ENCODE results near the gene NALCN. TPM values are rescaled to one million over a fixed set of nuclear protein-coding genes. Genes with fewer than 3 reads are reported as not detected.

NALCN gene
- total and polyA plus RNA-seq, 4 experiments from 2014 or later: not detected

DNA sequence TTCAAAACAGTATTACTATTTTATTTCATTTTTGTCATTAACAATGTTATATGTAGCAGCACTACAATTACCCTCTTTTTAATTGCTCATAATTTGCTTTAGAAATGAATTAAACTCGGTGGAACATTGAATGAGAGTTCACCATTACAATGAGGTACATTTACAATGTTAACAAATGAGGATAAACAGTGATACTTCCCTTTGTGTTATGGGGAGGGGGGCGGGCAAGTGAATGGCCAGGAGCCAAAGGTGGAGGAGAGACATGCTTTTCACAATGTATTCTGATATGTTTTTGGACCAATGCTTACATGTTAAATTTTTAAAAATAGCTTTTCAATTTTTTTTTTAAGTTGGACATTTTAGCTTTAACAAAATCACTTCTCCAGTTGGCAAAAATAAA, 34.2 kb downstream of the NALCN start:
- POLR2A ChIA-PET (ENCODE audit: partially characterized antibody): no interaction called here
- H3K36me3 ChIP-seq (ENCODE audit: insufficient read depth, low read length): no peaks in the 10 kb centered on the region
- Mint-ChIP-seq H3K4me3 (no peak overlapping the region), H3K36me3 (no peaks in the 10 kb centered on the region), H3K4me1 (no peaks in the 10 kb centered on the region), H3K27ac (no peak overlapping the region), H3K27me3 (peaks cover 0 to 2% of the 10 kb centered on the region in 2 donors), H3K9me3 (peaks cover 0 to 2% (median 0%) of the 10 kb centered on the region in 8 donors)
- no peak for DNase-seq
- H3K27me3 ChIP-seq (ENCODE audit: insufficient read depth, low read length): no peaks in the 10 kb centered on the region
- CTCF ChIA-PET (ENCODE audit: partially characterized antibody): no interaction called here
- intact Hi-C loops (cut with micrococcal nuclease): no loop called here
- H3K4me3 ChIP-seq (ENCODE audit: low read length in 2 of 2): no peak overlapping the region
- H3K4me1 ChIP-seq (ENCODE audit: insufficient read depth, low read length): no peaks in the 10 kb centered on the region
- no peak overlapping the region for H3K27ac ChIP-seq (ENCODE audit: low read depth, low read length)
- H3K9me3 ChIP-seq (ENCODE audit: control insufficient read depth in 1 of 2, low read length in 2 of 2): no peaks in the 10 kb centered on the region

- no peaks in the 10 kb centered on the region for H3K9me3 ChIP-seq (ENCODE audit: control insufficient read depth in 1 of 2, low read length in 2 of 2)
- no peaks in the 10 kb centered on the region for H3K27me3 ChIP-seq (ENCODE audit: insufficient read depth, low read length)
- no peak for DNase-seq
- H3K36me3 ChIP-seq (ENCODE audit: insufficient read depth, low read length): no peaks in the 10 kb centered on the region
- intact Hi-C loops (cut with micrococcal nuclease): no loop called here
- H3K27ac ChIP-seq (ENCODE audit: low read depth, low read length): no peak overlapping the region
- no peaks in the 10 kb centered on the region for H3K4me1 ChIP-seq (ENCODE audit: insufficient read depth, low read length)
- no peak overlapping the region for H3K4me3 ChIP-seq (ENCODE audit: low read length in 2 of 2)
- Mint-ChIP-seq H3K4me3 (no peak overlapping the region), H3K27ac (no peak overlapping the region), H3K36me3 (no peaks in the 10 kb centered on the region), H3K27me3 (peaks cover 0 to 1% of the 10 kb centered on the region in 2 donors), H3K9me3 (peaks cover 0 to 12% (median 0%) of the 10 kb centered on the region in 8 donors), H3K4me1 (no peaks in the 10 kb centered on the region)
- POLR2A ChIA-PET (ENCODE audit: partially characterized antibody): no interaction called here
- CTCF ChIA-PET (ENCODE audit: partially characterized antibody): no interaction called here
Measured at GRCh38 chr13:101360525-101360924, 55.8 kb downstream of the NALCN start.

DNA sequence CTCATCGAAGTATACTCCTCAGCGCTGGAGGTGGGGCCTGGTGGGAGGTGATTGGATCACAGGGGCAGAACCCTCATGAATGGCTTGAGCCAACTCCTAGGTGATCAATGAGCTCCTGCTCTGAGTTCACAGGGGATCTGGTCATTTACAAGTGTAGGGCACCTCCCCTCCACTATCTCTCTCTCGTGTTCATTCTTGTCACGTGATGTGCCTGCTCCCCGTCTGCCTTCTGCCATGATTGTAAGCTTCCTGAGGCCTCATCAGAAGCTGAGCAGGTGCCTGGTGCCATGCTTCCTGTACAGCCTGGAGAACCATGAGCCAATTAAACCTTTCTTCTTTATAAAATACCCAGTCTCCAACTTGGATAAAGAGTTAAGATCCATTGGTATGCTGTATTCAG, 61.4 kb downstream of the NALCN start:
- DNase-seq: no peak
- POLR2A ChIA-PET (ENCODE audit: partially characterized antibody): no interaction called here
- Mint-ChIP-seq H3K9me3 (peaks cover 0 to 10% (median 0%) of the 10 kb centered on the region in 8 donors), H3K4me3 (no peak overlapping the region), H3K4me1 (no peaks in the 10 kb centered on the region), H3K36me3 (no peaks in the 10 kb centered on the region), H3K27ac (no peak overlapping the region), H3K27me3 (peaks cover 0 to 1% of the 10 kb centered on the region in 2 donors)
- no peak overlapping the region for H3K4me3 ChIP-seq (ENCODE audit: low read length in 2 of 2)
- no peaks in the 10 kb centered on the region for H3K27me3 ChIP-seq (ENCODE audit: insufficient read depth, low read length)
- CTCF ChIA-PET (ENCODE audit: partially characterized antibody): no interaction called here
- H3K27ac ChIP-seq (ENCODE audit: low read depth, low read length): no peak overlapping the region
- intact Hi-C loops (cut with micrococcal nuclease): no loop called here
- H3K4me1 ChIP-seq (ENCODE audit: insufficient read depth, low read length): no peaks in the 10 kb centered on the region
- H3K36me3 ChIP-seq (ENCODE audit: insufficient read depth, low read length): no peaks in the 10 kb centered on the region
- no peaks in the 10 kb centered on the region for H3K9me3 ChIP-seq (ENCODE audit: control insufficient read depth in 1 of 2, low read length in 2 of 2)

DNA sequence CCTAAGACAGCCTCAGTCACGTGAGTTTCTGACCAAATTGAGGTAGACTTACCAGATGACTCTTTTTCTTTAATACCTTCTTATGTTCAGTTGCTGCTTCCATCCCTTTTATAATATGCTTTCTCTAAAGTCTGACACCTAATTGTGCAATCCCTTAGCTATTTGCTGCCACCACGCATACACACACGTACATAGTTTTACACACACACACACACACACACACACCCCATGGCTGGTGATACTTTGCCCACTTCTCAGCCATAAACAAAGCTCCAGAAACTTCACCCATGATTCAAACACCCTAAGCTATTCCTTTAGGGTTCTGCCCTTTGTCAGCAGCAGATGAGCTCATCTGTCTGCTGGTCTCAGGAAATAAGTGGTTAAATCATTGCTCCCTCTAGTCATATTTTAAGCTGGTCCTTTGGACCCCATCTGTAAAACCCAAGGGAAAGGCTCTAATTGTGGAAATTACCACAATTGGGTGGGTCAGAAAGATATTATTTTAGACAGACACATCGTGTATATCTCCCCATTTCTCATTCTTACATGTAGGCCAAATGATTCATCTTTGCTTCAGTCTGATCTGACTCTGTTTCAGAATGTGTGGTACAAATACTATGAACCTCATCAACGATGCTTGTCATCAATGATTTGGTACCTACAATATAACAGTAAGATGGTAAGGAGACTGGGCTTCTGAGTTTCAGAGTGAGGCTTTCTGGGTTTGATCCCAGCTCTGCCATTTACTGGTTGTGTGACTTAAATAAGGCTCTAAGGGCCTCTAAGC, 69.2 kb downstream of the NALCN start:
- no peaks in the 10 kb centered on the region for H3K27me3 Mint-ChIP-seq
- H3K36me3 Mint-ChIP-seq: no peaks in the 10 kb centered on the region
- CTCF ChIA-PET (ENCODE audit: partially characterized antibody): no interaction called here
- DNase-seq: no peak
- no peaks in the 10 kb centered on the region for H3K36me3 ChIP-seq (ENCODE audit: insufficient read depth, low read length)
- H3K4me3 ChIP-seq (ENCODE audit: low read length in 2 of 2): no peak overlapping the region
- H3K27me3 ChIP-seq (ENCODE audit: insufficient read depth, low read length): no peaks in the 10 kb centered on the region
- no peak overlapping the region for H3K4me3 Mint-ChIP-seq
- no peaks in the 10 kb centered on the region for H3K9me3 ChIP-seq (ENCODE audit: control insufficient read depth in 1 of 2, low read length in 2 of 2)
- intact Hi-C loops (cut with micrococcal nuclease): no loop called here
- H3K4me1 ChIP-seq (ENCODE audit: insufficient read depth, low read length): no peaks in the 10 kb centered on the region
- H3K9me3 Mint-ChIP-seq: no peaks in the 10 kb centered on the region
- POLR2A ChIA-PET (ENCODE audit: partially characterized antibody): no interaction called here
- no peaks in the 10 kb centered on the region for H3K4me1 Mint-ChIP-seq
- no peak overlapping the region for H3K27ac Mint-ChIP-seq
- no peak overlapping the region for H3K27ac ChIP-seq (ENCODE audit: low read depth, low read length)

- CTCF ChIA-PET (ENCODE audit: partially characterized antibody): no interaction called here
- intact Hi-C loops (cut with micrococcal nuclease): no loop called here
Measured at GRCh38 chr13:101346161-101346560, 70.1 kb downstream of the NALCN start.

GRCh38 chr13:101343128-101343787, 73.0 kb downstream of the NALCN start:
- Mint-ChIP-seq H3K4me1 (no peaks in the 10 kb centered on the region), H3K36me3 (no peaks in the 10 kb centered on the region), H3K27me3 (peaks cover 0 to 1% of the 10 kb centered on the region in 2 donors), H3K27ac (no peak overlapping the region), H3K4me3 (no peak overlapping the region), H3K9me3 (no peaks in the 10 kb centered on the region)
- POLR2A ChIA-PET (ENCODE audit: partially characterized antibody): no interaction called here
- H3K27me3 ChIP-seq (ENCODE audit: insufficient read depth, low read length): no peaks in the 10 kb centered on the region
- no peaks in the 10 kb centered on the region for H3K9me3 ChIP-seq (ENCODE audit: control insufficient read depth in 1 of 2, low read length in 2 of 2)
- intact Hi-C loops (cut with micrococcal nuclease): no loop called here
- DNase-seq: no peak
- no peaks in the 10 kb centered on the region for H3K4me1 ChIP-seq (ENCODE audit: insufficient read depth, low read length)
- no peak overlapping the region for H3K27ac ChIP-seq (ENCODE audit: low read depth, low read length)
- H3K4me3 ChIP-seq (ENCODE audit: low read length in 2 of 2): no peak overlapping the region
- CTCF ChIA-PET (ENCODE audit: partially characterized antibody): no interaction called here
- no peaks in the 10 kb centered on the region for H3K36me3 ChIP-seq (ENCODE audit: insufficient read depth, low read length)

More at GRCh38 chr13:101346161-101346560, 70.1 kb downstream of the NALCN start:
- H3K27ac Mint-ChIP-seq: no peak overlapping the region
- H3K27me3 Mint-ChIP-seq: no peaks in the 10 kb centered on the region
- no peak for DNase-seq
- H3K36me3 ChIP-seq (ENCODE audit: insufficient read depth, low read length): no peaks in the 10 kb centered on the region
- H3K27me3 ChIP-seq (ENCODE audit: insufficient read depth, low read length): no peaks in the 10 kb centered on the region
- no peaks in the 10 kb centered on the region for H3K36me3 Mint-ChIP-seq
- no peak overlapping the region for H3K27ac ChIP-seq (ENCODE audit: low read depth, low read length)
- no peaks in the 10 kb centered on the region for H3K4me1 Mint-ChIP-seq
- no peak overlapping the region for H3K4me3 Mint-ChIP-seq
- POLR2A ChIA-PET (ENCODE audit: partially characterized antibody): no interaction called here
- H3K4me3 ChIP-seq (ENCODE audit: low read length in 2 of 2): no peak overlapping the region
- H3K9me3 Mint-ChIP-seq: no peaks in the 10 kb centered on the region
- no peaks in the 10 kb centered on the region for H3K9me3 ChIP-seq (ENCODE audit: control insufficient read depth in 1 of 2, low read length in 2 of 2)
- no peaks in the 10 kb centered on the region for H3K4me1 ChIP-seq (ENCODE audit: insufficient read depth, low read length)

GRCh38 chr13:101341464-101341863, 74.8 kb downstream of the NALCN start:
- Histone ChIP-seq H3K4me3 (ENCODE audit: low read length in 2 of 2) (no peak overlapping the region), H3K36me3 (ENCODE audit: insufficient read depth, low read length) (no peaks in the 10 kb centered on the region), H3K9me3 (ENCODE audit: control insufficient read depth in 1 of 2, low read length in 2 of 2) (no peaks in the 10 kb centered on the region), H3K4me1 (ENCODE audit: insufficient read depth, low read length) (no peaks in the 10 kb centered on the region), H3K27me3 (ENCODE audit: insufficient read depth, low read length) (no peaks in the 10 kb centered on the region), H3K27ac (ENCODE audit: low read depth, low read length) (no peak overlapping the region)
- ChIA-PET POLR2A (ENCODE audit: partially characterized antibody) (no interaction called here), CTCF (ENCODE audit: partially characterized antibody) (no interaction called here)
- H3K4me1 Mint-ChIP-seq: no peaks in the 10 kb centered on the region
- no peak for DNase-seq
- H3K27me3 Mint-ChIP-seq: peaks cover 0 to 1% of the 10 kb centered on the region in 2 donors
- intact Hi-C loops (cut with micrococcal nuclease): no loop called here
- no peaks in the 10 kb centered on the region for H3K36me3 Mint-ChIP-seq
- no peak overlapping the region for H3K27ac Mint-ChIP-seq
- no peak overlapping the region for H3K4me3 Mint-ChIP-seq
- H3K9me3 Mint-ChIP-seq: no peaks in the 10 kb centered on the region
